DOHH2 (cell line): Measurements from ENCODE around the gene LCE5A.

ENCODE experiments used
- H3F3A ChIP-seq: fragments of 200-600 bp; sonication (generic), shearing (Covaris generic); 2 replicates; pipeline ENCODE4 v1.6.0; 2016; ENCODE audit warnings: antibody characterized with exemption, mild to moderate bottlenecking; ENCODE audit not compliant: control insufficient read depth, insufficient read depth
- H3K27ac ChIP-seq: fragments of 200-600 bp; sonication (generic); 2 replicates; pipeline ENCODE4 v1.5.1; 2014; ENCODE audit warnings: low read depth, mild to moderate bottlenecking, low read length, moderate library complexity
- H3K27me3 ChIP-seq: fragments of 200-600 bp; sonication (generic); 2 replicates; pipeline ENCODE4 v1.6.1; 2014; ENCODE audit warnings: mild to moderate bottlenecking, low read length, mixed read lengths; ENCODE audit not compliant: control insufficient read depth
- H3K36me3 ChIP-seq: fragments of 200-600 bp; sonication (generic); 2 replicates; pipeline ENCODE4 v1.6.1; 2014; ENCODE audit warnings: mild to moderate bottlenecking, low read length, moderate library complexity, mixed read lengths; ENCODE audit not compliant: control insufficient read depth
- H3K4me1 ChIP-seq: fragments of 200-600 bp; sonication (generic); 2 replicates; pipeline ENCODE4 v1.6.1; 2014; ENCODE audit warnings: mild to moderate bottlenecking, low read length, mixed read lengths; ENCODE audit not compliant: control insufficient read depth
- H3K4me2 ChIP-seq: fragments of 200-600 bp; sonication (generic); 2 replicates; pipeline ENCODE4 v1.6.0; 2014; ENCODE audit warnings: mild to moderate bottlenecking, low read length, moderate library complexity
- H3K4me3 ChIP-seq: fragments of 200-600 bp; sonication (generic); 2 replicates; pipeline ENCODE4 v1.5.1; 2014; ENCODE audit warnings: mild to moderate bottlenecking, low read length, mixed read lengths
- H3K79me2 ChIP-seq: fragments of 200-600 bp; sonication (generic); 2 replicates; pipeline ENCODE4 v1.6.1; 2014; ENCODE audit warnings: mild to moderate bottlenecking, low read length, mixed read lengths; ENCODE audit not compliant: control insufficient read depth
- H3K9me2 ChIP-seq: fragments of 200-600 bp; sonication (generic); replicated peaks from 2 replicates; pipeline ENCODE4 v1.6.1; 2014; ENCODE audit warnings: mild to moderate bottlenecking, low read length, mixed read lengths; ENCODE audit not compliant: control insufficient read depth
- H3K9me3 ChIP-seq: fragments of 200-600 bp; sonication (generic); 2 replicates; pipeline ENCODE4 v1.6.1; 2014; ENCODE audit warnings: antibody characterized with exemption, low read length, mixed read lengths; ENCODE audit not compliant: control insufficient read depth, insufficient read depth
- H4K20me1 ChIP-seq: fragments of 200-600 bp; sonication (generic); 2 replicates; pipeline ENCODE4 v1.6.0; 2014; ENCODE audit warnings: low read depth, mild to moderate bottlenecking, antibody characterized with exemption, low read length, moderate library complexity; ENCODE audit not compliant: control insufficient read depth, insufficient read depth
- CTCF ChIP-seq: fragments of 200-600 bp; sonication (generic); IDR thresholded peaks from one replicate; pipeline ENCODE4 v1.5.1; 2014; ENCODE audit warnings: antibody characterized with exemption, mild to moderate bottlenecking, low read depth, low read length; ENCODE audit not compliant: poor library complexity, severe bottlenecking
- EZH2phosphoT487 ChIP-seq: fragments of 200-600 bp; sonication (generic); IDR thresholded peaks from 2 replicates; pipeline ENCODE4 v1.6.1; 2017; ENCODE audit warnings: borderline replicate concordance, mild to moderate bottlenecking, antibody characterized with exemption, low read length, moderate library complexity, mixed read lengths

LCE5A gene

GRCh38 chr1:152514715-152515433 is 4.3 kb downstream of the LCE5A start:
- Histone ChIP-seq H3K9me3 (no peaks in the 10 kb centered on the region), H3K27me3 (no peaks in the 10 kb centered on the region), H3K79me2 (no peaks in the 10 kb centered on the region), H3K4me3 (no peak overlapping the region), H3F3A (no peaks in the 10 kb centered on the region), H3K4me1 (no peaks in the 10 kb centered on the region), H3K36me3 (no peaks in the 10 kb centered on the region), H3K27ac (no peak overlapping the region), H3K9me2 (no peaks in the 10 kb centered on the region), H4K20me1 (no peaks in the 10 kb centered on the region), H3K4me2 (no peak overlapping the region)
- no peak for TF ChIP-seq EZH2phosphoT487
- TF ChIP-seq CTCF = no peak

- Histone ChIP-seq H3F3A (no peaks in the 10 kb centered on the region), H3K4me3 (no peak overlapping the region), H3K4me1 (no peaks in the 10 kb centered on the region), H3K27me3 (no peaks in the 10 kb centered on the region), H3K4me2 (no peak overlapping the region), H3K27ac (no peak overlapping the region), H3K36me3 (no peaks in the 10 kb centered on the region), H4K20me1 (no peaks in the 10 kb centered on the region), H3K79me2 (no peaks in the 10 kb centered on the region), H3K9me2 (no peaks in the 10 kb centered on the region), H3K9me3 (no peaks in the 10 kb centered on the region)
- TF ChIP-seq EZH2phosphoT487 = no peak
- TF ChIP-seq CTCF = no peak
These were observed 4.8 kb downstream of the LCE5A start for GRCh38 chr1:152515434-152515783.

GRCh38 chr1:152516082-152516481 is 5.5 kb downstream of the LCE5A start:
- H3K36me3 ChIP-seq = no peaks in the 10 kb centered on the region
- no peak overlapping the region for H3K4me3 ChIP-seq
- H3K79me2 ChIP-seq = no peaks in the 10 kb centered on the region
- no peaks in the 10 kb centered on the region for H3K27me3 ChIP-seq
- no peak overlapping the region for H3K4me2 ChIP-seq
- no peaks in the 10 kb centered on the region for H3F3A ChIP-seq
- H3K27ac ChIP-seq = no peak overlapping the region
- no peaks in the 10 kb centered on the region for H3K9me2 ChIP-seq
- H3K9me3 ChIP-seq = no peaks in the 10 kb centered on the region
- no peak for TF ChIP-seq EZH2phosphoT487
- TF ChIP-seq CTCF = no peak
- H3K4me1 ChIP-seq = no peaks in the 10 kb centered on the region
- H4K20me1 ChIP-seq = no peaks in the 10 kb centered on the region
